ENCODE measurements around the gene SLC35B2.

SLC35B2 gene

GRCh38 chr6:44257025-44257752 is at the start of gene SLC35B2:
SLC35B2 (minus strand) TSS chr6:44257528; CDS start chr6:44257410, 118 bp downstream.
- DNase-seq (ENCODE audit: low spot score), result peak; percentile 53

- DNase-seq (ENCODE audit: low spot score), result no peak
Observed at GRCh38 chr6:44306710-44307109, 49.4 kb upstream of the SLC35B2 start.

GRCh38 chr6:44305200-44305725 is 47.9 kb upstream of the SLC35B2 start:
- no peak for DNase-seq (ENCODE audit: low spot score)

DNA sequence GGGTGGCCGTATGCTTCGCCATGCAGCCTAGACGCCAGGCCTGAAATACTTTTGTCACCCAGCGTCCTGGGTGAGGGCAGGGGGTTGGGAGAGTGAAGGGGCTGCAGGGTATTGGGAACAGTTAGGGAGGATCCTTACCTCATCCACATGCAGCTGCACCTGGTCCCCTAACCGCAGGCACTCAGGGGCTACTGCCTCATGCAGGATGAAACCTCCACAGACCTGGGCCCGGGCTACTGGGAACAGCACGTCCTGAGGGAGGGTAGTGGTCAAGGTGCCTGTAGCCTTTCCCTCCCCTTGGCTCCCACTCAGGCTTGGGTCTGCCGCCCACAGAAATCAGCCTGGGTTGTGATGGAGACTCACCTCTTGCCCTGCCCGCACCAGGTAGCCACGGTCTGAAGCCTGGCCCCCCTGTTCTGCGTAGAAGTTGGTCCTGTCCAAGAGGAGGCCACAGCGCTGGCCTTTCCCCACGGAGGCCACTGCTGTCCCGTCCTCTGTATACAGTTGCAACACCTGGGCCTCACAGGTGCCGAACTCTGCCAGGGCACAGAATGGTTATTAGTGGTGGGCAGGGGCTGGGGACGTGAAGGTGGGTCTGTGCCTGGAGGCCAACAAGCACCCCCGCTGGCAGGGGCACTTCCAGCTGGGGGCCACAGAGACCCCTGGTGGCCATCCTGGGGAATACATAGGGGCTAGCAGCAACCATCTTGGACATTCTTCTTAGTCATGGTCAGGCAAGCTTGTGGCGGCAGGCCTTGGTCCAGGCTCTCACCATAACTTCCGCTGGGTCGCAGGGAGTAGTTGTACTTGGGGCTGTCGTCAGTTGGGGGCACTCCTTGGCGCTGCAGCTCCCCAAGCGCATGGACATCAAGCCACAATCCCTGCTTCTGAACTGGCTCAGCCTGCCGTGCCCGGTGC is 47.2 kb upstream of the SLC35B2 start:
- peak; percentile 41 for DNase-seq (ENCODE audit: low spot score)

GRCh38 chr6:44303842-44304241 is 46.5 kb upstream of the SLC35B2 start:
- no peak for DNase-seq (ENCODE audit: low spot score)

GRCh38 chr6:44302856-44303255 is 45.5 kb upstream of the SLC35B2 start:
- no peak for DNase-seq (ENCODE audit: low spot score)

- no peak for DNase-seq (ENCODE audit: low spot score)
Observed at GRCh38 chr6:44301782-44302564, 44.6 kb upstream of the SLC35B2 start.

- DNase-seq (ENCODE audit: low spot score), result no peak
Observed at GRCh38 chr6:44301106-44301505, 43.8 kb upstream of the SLC35B2 start.

DNA sequence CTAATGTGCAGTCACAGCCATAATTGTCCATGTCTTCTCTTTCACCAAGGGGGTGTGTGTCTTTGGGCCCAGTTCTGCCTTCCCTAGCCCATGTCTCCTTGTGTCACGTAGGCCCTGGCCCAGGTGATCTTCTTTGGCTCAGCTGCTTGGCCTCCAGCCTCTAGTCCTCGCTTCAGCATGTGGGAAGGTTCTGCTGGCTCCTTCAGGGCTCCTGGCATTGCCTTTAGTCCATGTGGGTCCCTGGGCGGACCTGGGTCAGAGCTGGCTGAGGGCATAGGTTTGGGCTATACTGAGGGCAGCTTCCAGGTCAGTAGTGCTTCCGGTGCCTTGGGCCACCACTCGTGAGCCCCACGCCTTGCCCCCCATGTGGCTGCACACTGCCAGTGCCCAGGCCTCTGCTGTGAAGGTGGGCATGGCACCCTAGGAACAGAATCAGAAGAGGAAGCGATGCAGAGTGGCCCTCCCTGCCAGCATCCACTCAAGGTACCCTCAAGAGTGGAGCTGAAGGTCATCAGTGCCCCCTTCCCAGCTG is 43.0 kb upstream of the SLC35B2 start:
- no peak for DNase-seq (ENCODE audit: low spot score)

DNA sequence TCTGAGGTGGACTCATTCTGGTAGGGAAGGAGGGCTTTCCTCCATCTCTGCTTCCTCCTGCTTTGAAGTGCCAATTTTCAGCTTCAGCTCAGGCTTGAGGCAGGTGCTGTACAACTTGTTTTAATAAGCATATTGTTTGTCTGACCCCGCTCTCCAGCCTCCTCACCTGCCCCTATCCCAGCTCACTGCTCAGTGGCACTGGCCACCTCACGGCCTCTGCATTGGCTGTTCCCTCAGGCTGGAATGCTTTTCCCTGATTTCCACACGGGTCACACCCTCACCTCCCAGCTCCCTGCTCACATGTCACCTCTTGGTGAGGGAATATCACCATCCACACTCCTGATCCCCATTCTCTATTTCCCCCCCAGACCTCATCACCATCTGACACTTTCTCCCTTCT is 41.5 kb upstream of the SLC35B2 start:
- DNase-seq (ENCODE audit: low spot score), result no peak

DNA sequence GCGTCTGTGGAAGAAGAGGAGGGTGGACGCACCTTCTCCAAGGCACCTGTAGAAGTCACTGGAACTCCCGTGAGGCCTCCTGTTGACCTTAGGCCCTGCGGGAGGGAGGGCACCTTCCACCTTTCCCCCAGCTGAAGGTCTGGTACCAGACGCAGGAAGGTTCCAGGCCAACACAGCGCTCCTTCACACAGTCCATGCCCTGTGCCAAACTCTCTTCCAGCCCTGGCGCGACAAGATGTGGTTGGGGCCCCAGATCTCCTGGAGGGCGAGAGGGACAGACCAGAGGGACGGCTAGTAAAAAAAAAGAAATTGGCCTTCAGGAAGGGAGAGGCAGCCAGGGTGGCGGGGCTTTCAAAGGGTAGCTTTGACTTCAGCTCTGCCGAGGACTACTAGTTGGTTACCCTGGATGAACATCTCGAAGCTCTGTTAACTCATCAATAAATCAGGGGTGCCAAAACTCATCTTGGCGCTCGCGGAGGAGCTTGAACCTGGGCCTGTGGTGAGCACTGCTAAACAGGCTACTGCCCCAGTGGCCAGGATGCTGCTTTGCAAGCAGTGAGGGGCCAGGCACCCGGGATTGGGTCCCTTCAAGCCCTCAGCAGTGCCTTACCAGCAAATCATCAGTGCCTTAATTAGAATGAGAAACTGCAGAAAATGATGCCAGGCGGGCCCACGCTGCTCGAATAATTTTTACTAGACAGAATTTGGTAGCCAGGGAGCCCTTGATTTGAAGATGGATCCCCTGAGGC is 40.9 kb upstream of the SLC35B2 start:
- DNase-seq (ENCODE audit: low spot score), result no peak

GRCh38 chr6:44297063-44298038 is 40.0 kb upstream of the SLC35B2 start:
- DNase-seq (ENCODE audit: low spot score), result peak; percentile 18

DNA sequence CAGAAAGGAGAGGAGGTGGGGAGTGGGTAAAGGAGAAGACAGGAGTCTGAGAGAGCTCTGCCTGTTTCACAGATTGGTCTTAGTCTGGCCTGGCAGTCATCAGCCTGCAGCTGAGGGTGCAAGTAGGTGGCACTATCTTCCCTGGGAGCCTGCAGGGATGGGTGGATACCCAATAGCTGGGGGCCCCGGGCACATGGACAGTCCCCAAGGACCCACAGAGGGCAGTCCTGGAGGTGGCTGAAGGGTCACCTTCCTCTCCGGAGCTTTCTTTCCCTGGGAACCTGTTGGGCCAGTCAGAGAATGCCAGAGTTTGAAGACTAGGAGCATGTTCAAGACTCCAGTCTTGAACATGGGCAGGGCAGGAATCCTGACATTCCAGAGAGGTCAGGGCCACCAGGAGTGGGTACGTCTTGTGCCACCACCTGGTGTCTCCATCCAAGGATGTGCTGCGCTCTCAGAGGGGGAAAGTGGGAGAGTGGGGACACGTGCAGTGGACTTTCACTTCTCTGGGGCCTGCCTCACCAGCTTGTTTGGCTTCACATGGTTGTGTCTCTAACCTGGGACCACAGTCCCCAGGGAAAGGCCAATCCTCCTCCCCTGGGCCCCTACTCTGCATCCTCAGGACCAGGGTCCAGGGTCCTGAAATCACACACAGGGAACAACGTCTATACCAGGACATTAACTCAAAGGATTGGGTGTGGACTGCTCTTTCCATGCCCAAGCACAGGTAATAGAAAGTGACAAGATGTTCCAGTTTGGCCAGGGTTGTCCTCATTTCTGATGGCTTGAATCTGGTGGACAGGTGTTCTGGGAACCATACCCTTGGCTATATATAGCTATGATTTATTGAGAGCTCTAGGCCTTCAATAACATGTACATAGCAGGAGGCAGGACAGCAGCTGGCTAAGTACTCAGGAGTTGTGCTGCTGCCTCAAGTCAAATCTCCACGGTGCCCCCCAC is 37.8 kb upstream of the SLC35B2 start:
- DNase-seq (ENCODE audit: low spot score), result no peak

- DNase-seq (ENCODE audit: low spot score), result no peak
Observed at GRCh38 chr6:44292661-44293365, 35.5 kb upstream of the SLC35B2 start.

GRCh38 chr6:44291841-44292240 is 34.5 kb upstream of the SLC35B2 start:
- no peak for DNase-seq (ENCODE audit: low spot score)

- no peak for DNase-seq (ENCODE audit: low spot score)
Observed at GRCh38 chr6:44289726-44290260, 32.5 kb upstream of the SLC35B2 start.

GRCh38 chr6:44286747-44287146 is 29.4 kb upstream of the SLC35B2 start:
- no peak for DNase-seq (ENCODE audit: low spot score)

DNA sequence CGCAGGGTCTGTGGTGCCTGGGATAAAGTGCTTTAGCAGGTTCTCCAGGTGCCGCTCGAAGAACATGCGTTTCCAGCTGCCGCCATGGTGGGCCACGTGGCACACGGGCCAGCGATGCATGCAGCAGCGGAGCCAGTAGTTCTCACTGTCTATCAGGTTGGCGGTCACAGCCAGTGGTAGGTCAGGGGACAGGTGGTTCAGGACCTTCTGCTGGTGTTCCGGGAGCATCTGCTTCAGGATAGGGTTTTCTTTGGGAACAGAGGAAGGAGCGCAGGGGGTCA is 28.9 kb upstream of the SLC35B2 start:
- DNase-seq (ENCODE audit: low spot score), result no peak

All from CD4-positive, alpha-beta T cell treated with Interleukin-6 at 100 ng/mL for 8 hours (primary cell).